Activated naive CD8-positive, alpha-beta T cell treated with anti-CD3 and anti-CD28 coated beads, Interleukin-2, amount 10 ng/mL, durations not matched to agents 7 days and 5 days (primary cell): ENCODE data around the gene VTI1A. TPM values are rescaled to one million over a fixed set of nuclear protein-coding genes. Genes with fewer than 3 reads are reported as not detected.

Source experiments
- ATAC-seq: fragments of 150-1000 bp; cut with Tn5 transposase; one replicate; pipeline ENCODE4 v1.10.0; 2021; ENCODE audit warnings: low read depth, moderate library complexity
- POLR2A ChIA-PET: fragments of 350-600 bp; sonication (Branson Sonifier 250); formaldehyde crosslinking; loops from one replicate; lab custom pipeline; 2021; ENCODE audit warnings: antibody characterized with exemption; lab: Charles Lee
- DNase-seq: peaks from one replicate; pipeline ENCODE4 v3.0.0; 2021
- H3K27ac Mint-ChIP-seq: one replicate; pipeline ENCODE4 v1.8.0; 2022; ENCODE audit warnings: mild to moderate bottlenecking, mixed read lengths
- H3K27me3 Mint-ChIP-seq: one replicate; pipeline ENCODE4 v1.8.0; 2022; ENCODE audit warnings: mild to moderate bottlenecking, moderate library complexity, mixed read lengths
- H3K36me3 Mint-ChIP-seq: one replicate; pipeline ENCODE4 v1.8.0; 2021; ENCODE audit warnings: mild to moderate bottlenecking, mixed read lengths
- H3K4me1 Mint-ChIP-seq: one replicate; pipeline ENCODE4 v1.8.0; 2021; ENCODE audit warnings: mixed read lengths
- H3K4me3 Mint-ChIP-seq: one replicate; pipeline ENCODE4 v1.8.0; 2022; ENCODE audit warnings: mild to moderate bottlenecking, moderate library complexity, mixed read lengths
- H3K9me3 Mint-ChIP-seq: one replicate; pipeline ENCODE4 v1.8.0; 2021; ENCODE audit warnings: mixed read lengths
- total RNA-seq, 2 experiments: library from RNA; stranded (reverse); gene quantifications; one replicate each; pipeline ENCODE4 v1.2.3, GENCODE V29; 2021

VTI1A gene
- total RNA-seq, 2 experiments from 2014 or later, result 43.2 to 45.1 TPM

- Mint-ChIP-seq H3K27ac (no peak overlapping the region), H3K4me1 (no peaks in the 10 kb centered on the region), H3K9me3 (no peaks in the 10 kb centered on the region), H3K36me3 (peaks cover 3% of the 10 kb centered on the region), H3K27me3 (no peaks in the 10 kb centered on the region), H3K4me3 (no peak overlapping the region)
- ATAC-seq, result no peak
- DNase-seq, result no peak
- POLR2A ChIA-PET, result no interaction called here
These were observed 358.2 kb downstream of the VTI1A start for GRCh38 chr10:112805254-112805590.

- no peak for ATAC-seq
- Mint-ChIP-seq H3K9me3 (no peaks in the 10 kb centered on the region), H3K27me3 (no peaks in the 10 kb centered on the region), H3K27ac (no peak overlapping the region), H3K4me1 (no peaks in the 10 kb centered on the region), H3K36me3 (peaks cover 3% of the 10 kb centered on the region), H3K4me3 (no peak overlapping the region)
- POLR2A ChIA-PET, result no interaction called here
- DNase-seq, result no peak
These were observed 358.7 kb downstream of the VTI1A start for GRCh38 chr10:112805701-112806100.

- Mint-ChIP-seq H3K4me1 (no peaks in the 10 kb centered on the region), H3K9me3 (no peaks in the 10 kb centered on the region), H3K27ac (no peak overlapping the region), H3K4me3 (no peak overlapping the region), H3K36me3 (peaks cover 3% of the 10 kb centered on the region), H3K27me3 (no peaks in the 10 kb centered on the region)
- no peak for ATAC-seq
- no peak for DNase-seq
- POLR2A ChIA-PET, result no interaction called here
These were observed 360.0 kb downstream of the VTI1A start for GRCh38 chr10:112807013-112807412.

GRCh38 chr10:112809736-112810135 is 362.7 kb downstream of the VTI1A start:
- Mint-ChIP-seq H3K9me3 (no peaks in the 10 kb centered on the region), H3K27me3 (no peaks in the 10 kb centered on the region), H3K4me1 (peaks cover 13% of the 10 kb centered on the region), H3K36me3 (peaks cover 4% of the 10 kb centered on the region), H3K4me3 (no peak overlapping the region), H3K27ac (no peak overlapping the region)
- POLR2A ChIA-PET, result no interaction called here
- ATAC-seq (no peak), DNase-seq (no peak)

GRCh38 chr10:112810711-112811151 is 363.7 kb downstream of the VTI1A start:
- no peak for DNase-seq
- no peak overlapping the region for H3K27ac Mint-ChIP-seq
- peaks cover 18% of the 10 kb centered on the region for H3K4me1 Mint-ChIP-seq
- POLR2A ChIA-PET, result no interaction called here
- no peaks in the 10 kb centered on the region for H3K9me3 Mint-ChIP-seq
- ATAC-seq, result no peak
- no peak overlapping the region for H3K4me3 Mint-ChIP-seq
- H3K36me3 Mint-ChIP-seq, result peaks cover 11% of the 10 kb centered on the region
- no peaks in the 10 kb centered on the region for H3K27me3 Mint-ChIP-seq

DNA sequence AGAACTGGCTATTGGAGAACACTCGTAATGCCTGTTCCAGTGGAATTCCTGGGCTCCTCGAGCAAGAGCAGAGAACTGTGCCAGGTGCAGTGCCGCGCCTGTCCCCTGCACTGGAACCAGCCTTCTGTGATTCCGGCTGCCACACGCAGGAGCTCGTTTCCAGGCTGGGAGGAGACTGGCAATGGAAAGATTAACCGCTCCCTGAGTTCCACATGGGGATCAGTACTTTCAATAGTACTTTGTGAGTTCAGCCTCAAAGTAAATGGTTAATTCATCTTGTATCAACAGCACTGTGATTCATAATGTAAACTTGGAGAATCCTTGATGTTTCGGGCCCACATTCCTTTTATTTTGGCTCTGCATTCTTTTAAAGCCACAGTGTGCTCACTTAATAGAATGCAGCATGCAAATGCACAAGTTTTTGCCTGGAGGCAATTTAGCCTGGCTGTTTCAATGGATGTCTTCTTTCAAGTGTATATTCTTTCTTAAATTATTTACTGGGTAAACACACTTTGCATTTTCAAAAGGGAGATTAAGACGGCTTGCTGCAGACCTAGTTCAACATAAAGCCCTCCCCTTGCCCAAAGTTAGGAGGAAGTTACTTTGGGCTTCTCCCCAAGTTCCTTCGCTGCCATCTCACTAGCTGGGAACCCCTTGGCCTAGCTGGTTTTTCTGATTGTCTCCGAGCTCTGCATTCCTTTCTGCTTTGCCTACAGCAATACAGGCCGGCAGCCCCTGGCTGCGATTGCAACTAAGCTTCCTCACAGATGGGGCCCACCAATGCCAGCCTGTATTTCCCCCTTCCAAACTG is 364.9 kb downstream of the VTI1A start:
- Mint-ChIP-seq H3K4me1 (peaks cover 19% of the 10 kb centered on the region), H3K27me3 (no peaks in the 10 kb centered on the region), H3K36me3 (peaks cover 11% of the 10 kb centered on the region), H3K4me3 (no peak overlapping the region), H3K27ac (no peak overlapping the region), H3K9me3 (no peaks in the 10 kb centered on the region)
- no peak for DNase-seq
- POLR2A ChIA-PET, result no interaction called here
- ATAC-seq, result no peak

GRCh38 chr10:112812586-112812985 is 365.6 kb downstream of the VTI1A start:
- no peaks in the 10 kb centered on the region for H3K9me3 Mint-ChIP-seq
- H3K4me1 Mint-ChIP-seq, result peaks cover 19% of the 10 kb centered on the region
- no peaks in the 10 kb centered on the region for H3K27me3 Mint-ChIP-seq
- DNase-seq (no peak), ATAC-seq (no peak)
- H3K36me3 Mint-ChIP-seq, result peaks cover 8% of the 10 kb centered on the region
- H3K4me3 Mint-ChIP-seq, result no peak overlapping the region
- H3K27ac Mint-ChIP-seq, result no peak overlapping the region
- POLR2A ChIA-PET, result no interaction called here

GRCh38 chr10:112813866-112814591 is 367.0 kb downstream of the VTI1A start:
- Mint-ChIP-seq H3K27me3 (no peaks in the 10 kb centered on the region), H3K27ac (no peak overlapping the region), H3K36me3 (peaks cover 8% of the 10 kb centered on the region), H3K4me1 (peaks cover 19% of the 10 kb centered on the region), H3K9me3 (no peaks in the 10 kb centered on the region), H3K4me3 (no peak overlapping the region)
- no peak for ATAC-seq
- POLR2A ChIA-PET, result no interaction called here
- DNase-seq, result no peak

DNA sequence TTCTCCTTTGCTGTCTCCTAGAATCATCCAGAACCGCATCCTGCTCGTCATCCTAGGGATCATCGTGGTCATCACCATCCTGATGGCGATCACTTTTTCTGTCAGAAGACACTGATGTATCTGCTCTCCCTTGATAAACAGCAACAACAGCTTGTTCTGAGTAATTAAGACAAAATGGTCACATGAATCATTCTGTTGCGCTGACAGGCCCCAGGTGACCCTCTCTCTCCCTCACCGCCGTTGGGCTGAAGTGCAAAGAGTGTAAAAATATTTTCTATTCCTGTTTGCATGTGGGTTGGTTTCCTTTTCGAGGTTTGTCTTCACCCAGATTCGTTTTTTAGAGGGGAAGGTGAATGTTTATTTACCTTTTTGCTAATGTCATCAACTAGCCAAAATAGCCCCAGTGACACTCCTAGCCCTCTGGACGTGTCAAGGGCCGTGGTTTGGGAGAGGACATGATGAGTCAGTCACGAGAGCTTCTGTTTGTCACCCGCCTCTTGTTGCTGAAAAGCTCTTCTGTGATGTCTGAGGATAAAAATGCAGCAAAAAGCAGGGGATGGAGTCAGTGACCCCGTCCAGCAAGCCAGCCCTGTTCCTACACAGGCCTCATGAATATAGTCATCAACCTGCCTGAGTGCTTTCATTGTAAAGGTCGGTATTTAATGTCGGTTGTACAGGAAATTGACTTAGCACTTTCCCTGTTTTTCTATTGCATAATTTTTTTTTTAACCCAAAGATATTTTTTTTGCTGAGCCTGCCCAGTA is 368.4 kb downstream of the VTI1A start:
- Mint-ChIP-seq H3K4me1 (peaks cover 19% of the 10 kb centered on the region), H3K27me3 (no peaks in the 10 kb centered on the region), H3K27ac (no peak overlapping the region), H3K36me3 (peaks cover 8% of the 10 kb centered on the region), H3K4me3 (no peak overlapping the region), H3K9me3 (no peaks in the 10 kb centered on the region)
- DNase-seq (no peak), ATAC-seq (no peak)
- POLR2A ChIA-PET, result no interaction called here

DNA sequence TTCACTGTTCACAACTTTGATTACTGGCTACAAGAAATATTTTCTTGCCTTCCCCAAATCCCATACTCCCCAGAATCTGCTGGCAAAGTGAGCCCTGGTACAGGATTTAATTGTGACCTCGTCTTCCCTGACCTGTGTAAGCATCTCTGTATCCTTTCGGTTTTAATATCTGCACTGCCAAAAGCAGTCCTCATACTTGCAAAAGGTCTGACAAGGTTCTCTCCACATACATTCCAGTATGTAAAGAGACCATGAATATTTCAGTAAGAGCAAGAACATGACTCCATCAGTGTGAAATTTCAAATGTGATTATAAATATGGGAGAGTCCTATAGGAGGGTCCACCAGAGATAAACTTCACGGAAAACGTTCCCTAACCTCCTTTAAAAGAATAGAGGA is 369.0 kb downstream of the VTI1A start:
- no peak for ATAC-seq
- no peak for DNase-seq
- no peaks in the 10 kb centered on the region for H3K9me3 Mint-ChIP-seq
- POLR2A ChIA-PET, result no interaction called here
- H3K4me3 Mint-ChIP-seq, result no peak overlapping the region
- no peaks in the 10 kb centered on the region for H3K27me3 Mint-ChIP-seq
- H3K36me3 Mint-ChIP-seq, result peaks cover 9% of the 10 kb centered on the region
- peaks cover 19% of the 10 kb centered on the region for H3K4me1 Mint-ChIP-seq
- no peak overlapping the region for H3K27ac Mint-ChIP-seq

DNA sequence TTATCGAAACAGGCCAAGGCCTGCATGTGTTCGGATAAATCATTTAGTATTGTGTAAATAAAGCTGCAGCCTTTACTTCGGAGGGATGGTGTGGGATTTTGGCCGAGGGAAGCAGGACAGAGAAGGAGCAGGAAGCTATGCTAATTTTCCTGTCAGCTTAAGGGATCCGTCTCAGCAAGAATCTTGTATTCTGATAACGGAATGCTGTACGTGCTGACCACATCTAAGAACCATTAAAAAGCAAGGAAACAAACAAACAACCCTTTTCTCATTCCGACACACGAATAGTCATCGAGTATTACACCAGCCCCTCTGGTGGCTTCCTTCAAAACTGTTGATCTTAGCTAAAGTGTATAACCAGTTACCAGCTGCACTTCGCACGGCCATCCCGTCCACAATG is 369.9 kb downstream of the VTI1A start:
- ATAC-seq (no peak), DNase-seq (no peak)
- Mint-ChIP-seq H3K9me3 (no peaks in the 10 kb centered on the region), H3K4me3 (no peak overlapping the region), H3K4me1 (peaks cover 19% of the 10 kb centered on the region), H3K27me3 (no peaks in the 10 kb centered on the region), H3K36me3 (peaks cover 9% of the 10 kb centered on the region), H3K27ac (no peak overlapping the region)
- POLR2A ChIA-PET, result no interaction called here

- no peak for ATAC-seq
- POLR2A ChIA-PET, result no interaction called here
- H3K27me3 Mint-ChIP-seq, result no peaks in the 10 kb centered on the region
- H3K4me1 Mint-ChIP-seq, result peaks cover 15% of the 10 kb centered on the region
- H3K27ac Mint-ChIP-seq, result no peak overlapping the region
- no peaks in the 10 kb centered on the region for H3K9me3 Mint-ChIP-seq
- H3K36me3 Mint-ChIP-seq, result peaks cover 8% of the 10 kb centered on the region
- DNase-seq, result no peak
- H3K4me3 Mint-ChIP-seq, result no peak overlapping the region
These were observed 371.2 kb downstream of the VTI1A start for GRCh38 chr10:112817981-112818777.

DNA sequence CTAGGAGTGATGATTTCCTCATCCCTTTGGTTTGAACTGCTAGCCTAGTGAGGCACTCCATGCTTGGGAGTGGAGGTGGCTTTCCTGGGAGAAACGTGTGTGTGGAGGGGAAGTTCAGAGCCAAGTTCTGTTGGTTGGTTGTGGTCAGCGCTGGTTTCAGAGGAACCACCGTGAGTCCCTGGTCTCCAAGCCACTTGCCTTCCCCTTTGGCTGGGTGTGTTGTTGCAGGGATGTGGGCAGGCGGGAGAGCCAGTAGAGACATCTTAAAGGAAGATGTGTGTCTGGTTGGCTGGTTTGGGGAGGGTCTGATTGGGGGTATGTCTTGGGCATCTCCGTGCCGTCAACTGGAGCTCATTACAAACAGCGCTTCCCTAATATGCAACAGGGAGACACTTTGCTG is 372.2 kb downstream of the VTI1A start:
- Mint-ChIP-seq H3K27ac (no peak overlapping the region), H3K4me1 (peaks cover 8% of the 10 kb centered on the region), H3K4me3 (no peak overlapping the region), H3K36me3 (peaks cover 8% of the 10 kb centered on the region), H3K27me3 (no peaks in the 10 kb centered on the region), H3K9me3 (no peaks in the 10 kb centered on the region)
- POLR2A ChIA-PET, result no interaction called here
- no peak for DNase-seq
- no peak for ATAC-seq
